IPS-20b (cell line): ENCODE data around the gene ATG4C.
A peak's percentile ranks its signal among the peaks of the same experiment; 100 is the strongest.

Experiments
- H3K27ac ChIP-seq: one replicate; pipeline ENCODE4 v1.5.1; 2013; ENCODE audit warnings: low read length
- H3K27me3 ChIP-seq: 2 replicates; pipeline ENCODE4 v1.6.1; 2013; ENCODE audit warnings: mild to moderate bottlenecking, low read length, inconsistent platforms; ENCODE audit not compliant: insufficient read depth
- H3K36me3 ChIP-seq: 2 replicates; pipeline ENCODE4 v1.6.1; 2013; ENCODE audit warnings: low read depth, mild to moderate bottlenecking, inconsistent platforms, low read length, moderate library complexity; ENCODE audit not compliant: insufficient read depth
- H3K4me1 ChIP-seq: 2 replicates; pipeline ENCODE4 v1.6.1; 2013; ENCODE audit warnings: mild to moderate bottlenecking, control low read depth, inconsistent platforms, low read length, moderate library complexity; ENCODE audit not compliant: insufficient read depth
- H3K4me3 ChIP-seq: 2 replicates; pipeline ENCODE4 v1.5.1; 2013; ENCODE audit warnings: mild to moderate bottlenecking, low read length, inconsistent platforms
- H3K9ac ChIP-seq: 2 replicates; pipeline ENCODE4 v1.6.1; 2013; ENCODE audit warnings: low read depth, mild to moderate bottlenecking, inconsistent platforms, low read length, moderate library complexity
- H3K9me3 ChIP-seq: 2 replicates; pipeline ENCODE4 v1.6.1; 2013; ENCODE audit warnings: mild to moderate bottlenecking, low read depth, low read length, inconsistent platforms; ENCODE audit not compliant: insufficient read depth

The ATG4C gene

GRCh38 chr1:62900566-62900965 lies 116.6 kb downstream of the ATG4C start:
- H3K4me3 ChIP-seq: no peak overlapping the region

GRCh38 chr1:62901650-62902049 lies 117.7 kb downstream of the ATG4C start:
- Histone ChIP-seq H3K9ac (no peak overlapping the region), H3K4me1 (no peaks in the 10 kb centered on the region), H3K27ac (no peak overlapping the region), H3K36me3 (no peaks in the 10 kb centered on the region), H3K9me3 (no peaks in the 10 kb centered on the region), H3K4me3 (no peak overlapping the region), H3K27me3 (no peaks in the 10 kb centered on the region)

More at GRCh38 chr1:62900566-62900965, 116.6 kb downstream of the ATG4C start:
- Histone ChIP-seq H3K36me3 (no peaks in the 10 kb centered on the region), H3K9ac (no peak overlapping the region), H3K27ac (no peak overlapping the region), H3K27me3 (no peaks in the 10 kb centered on the region), H3K4me1 (no peaks in the 10 kb centered on the region), H3K9me3 (no peaks in the 10 kb centered on the region)

GRCh38 chr1:62903522-62903921 lies 119.6 kb downstream of the ATG4C start:
- H3K27me3 ChIP-seq: no peaks in the 10 kb centered on the region
- no peaks in the 10 kb centered on the region for H3K4me1 ChIP-seq
- H3K4me3 ChIP-seq: no peak overlapping the region
- H3K36me3 ChIP-seq: no peaks in the 10 kb centered on the region
- no peak overlapping the region for H3K27ac ChIP-seq
- no peaks in the 10 kb centered on the region for H3K9me3 ChIP-seq
- no peak overlapping the region for H3K9ac ChIP-seq

GRCh38 chr1:62903982-62904855 lies 120.3 kb downstream of the ATG4C start:
- H3K9me3 ChIP-seq: no peaks in the 10 kb centered on the region
- H3K27me3 ChIP-seq: no peaks in the 10 kb centered on the region
- H3K4me1 ChIP-seq: no peaks in the 10 kb centered on the region
- H3K36me3 ChIP-seq: no peaks in the 10 kb centered on the region
- H3K9ac ChIP-seq: no peak overlapping the region
- H3K27ac ChIP-seq: no peak overlapping the region
- H3K4me3 ChIP-seq: no peak overlapping the region

GRCh38 chr1:62904856-62905225 lies 120.9 kb downstream of the ATG4C start:
- Histone ChIP-seq H3K4me1 (no peaks in the 10 kb centered on the region), H3K9ac (no peak overlapping the region), H3K36me3 (no peaks in the 10 kb centered on the region), H3K9me3 (no peaks in the 10 kb centered on the region), H3K4me3 (no peak overlapping the region), H3K27me3 (no peaks in the 10 kb centered on the region), H3K27ac (no peak overlapping the region)

GRCh38 chr1:62905309-62905708 lies 121.4 kb downstream of the ATG4C start:
- no peaks in the 10 kb centered on the region for H3K9me3 ChIP-seq
- no peak overlapping the region for H3K4me3 ChIP-seq
- no peak overlapping the region for H3K9ac ChIP-seq
- H3K27ac ChIP-seq: no peak overlapping the region
- no peaks in the 10 kb centered on the region for H3K4me1 ChIP-seq
- no peaks in the 10 kb centered on the region for H3K27me3 ChIP-seq
- H3K36me3 ChIP-seq: no peaks in the 10 kb centered on the region

GRCh38 chr1:62905872-62906271 lies 121.9 kb downstream of the ATG4C start:
- no peak overlapping the region for H3K9ac ChIP-seq

GRCh38 chr1:62906428-62906886 lies 122.5 kb downstream of the ATG4C start:
- H3K9ac ChIP-seq: no peak overlapping the region
- H3K36me3 ChIP-seq: no peaks in the 10 kb centered on the region
- no peaks in the 10 kb centered on the region for H3K27me3 ChIP-seq
- no peaks in the 10 kb centered on the region for H3K4me1 ChIP-seq
- no peaks in the 10 kb centered on the region for H3K9me3 ChIP-seq
- peak overlapping the region; percentile 47; the same call in 1 of the 2 replicates for H3K4me3 ChIP-seq
- no peak overlapping the region for H3K27ac ChIP-seq

More at GRCh38 chr1:62905872-62906271, 121.9 kb downstream of the ATG4C start:
- H3K27ac ChIP-seq: no peak overlapping the region
- no peaks in the 10 kb centered on the region for H3K27me3 ChIP-seq
- H3K9me3 ChIP-seq: no peaks in the 10 kb centered on the region
- no peaks in the 10 kb centered on the region for H3K36me3 ChIP-seq
- no peak overlapping the region for H3K4me3 ChIP-seq
- no peaks in the 10 kb centered on the region for H3K4me1 ChIP-seq

GRCh38 chr1:62908168-62908695 lies 124.3 kb downstream of the ATG4C start:
- H3K27me3 ChIP-seq: no peaks in the 10 kb centered on the region
- H3K36me3 ChIP-seq: no peaks in the 10 kb centered on the region
- H3K9me3 ChIP-seq: no peaks in the 10 kb centered on the region
- no peak overlapping the region for H3K9ac ChIP-seq
- no peak overlapping the region for H3K27ac ChIP-seq
- H3K4me1 ChIP-seq: no peaks in the 10 kb centered on the region
- H3K4me3 ChIP-seq: no peak overlapping the region

GRCh38 chr1:62912028-62912638 lies 128.2 kb downstream of the ATG4C start:
- H3K9me3 ChIP-seq: no peaks in the 10 kb centered on the region

More at GRCh38 chr1:62912028-62912638, 128.2 kb downstream of the ATG4C start:
- H3K9ac ChIP-seq: no peak overlapping the region
- H3K4me3 ChIP-seq: no peak overlapping the region
- H3K27ac ChIP-seq: no peak overlapping the region
- H3K27me3 ChIP-seq: no peaks in the 10 kb centered on the region
- no peaks in the 10 kb centered on the region for H3K4me1 ChIP-seq
- no peaks in the 10 kb centered on the region for H3K36me3 ChIP-seq
